ENCODE results near the gene IL17B.

IL17B gene

GRCh38 chr5:149364719-149365118, 14.4 kb downstream of the IL17B start:
- no peak overlapping the region for H3K18ac ChIP-seq (ENCODE audit: low read length)
- no peak overlapping the region for H4K12ac ChIP-seq (ENCODE audit: low read depth, low read length)
- no peaks in the 10 kb centered on the region for H3K79me1 ChIP-seq (ENCODE audit: low read length)
- WGBS (ENCODE audit: extremely low coverage, insufficient coverage, insufficient read length), result no CpG with 5 or more reads among the region's 2 CpGs
- no peaks in the 10 kb centered on the region for H3K9me3 ChIP-seq (ENCODE audit: insufficient read depth, low read depth, low read length)
- no peak for DNase-seq
- H2BK12ac ChIP-seq (ENCODE audit: low read length), result no peak overlapping the region
- no peak overlapping the region for H3K27ac ChIP-seq (ENCODE audit: low read depth, low read length)
- no peak overlapping the region for H3K14ac ChIP-seq (ENCODE audit: low read length)
- no peak overlapping the region for H4K8ac ChIP-seq (ENCODE audit: low read depth, low read length)
- no peaks in the 10 kb centered on the region for H3K79me2 ChIP-seq (ENCODE audit: control insufficient read depth, insufficient read depth, low read length, poor library complexity)
- no peak overlapping the region for H3K4me2 ChIP-seq (ENCODE audit: low read length)
- H3K4me1 ChIP-seq (ENCODE audit: control insufficient read depth in 1 of 2, insufficient read depth in 2 of 2, low read length in 2 of 2), result peaks cover 3% of the 10 kb centered on the region in 2 experiments
- H2AK5ac ChIP-seq (ENCODE audit: low read length), result no peak overlapping the region
- H2AFZ ChIP-seq (ENCODE audit: insufficient read depth, low read length, poor library complexity), result no peak overlapping the region
- no peak overlapping the region for H2BK5ac ChIP-seq (ENCODE audit: low read depth, low read length, poor library complexity)
- no peak overlapping the region for H3K4me3 ChIP-seq (ENCODE audit: low read depth, low read length)
- H3K27me3 ChIP-seq (ENCODE audit: insufficient read depth, low read length), result no peaks in the 10 kb centered on the region
- no peaks in the 10 kb centered on the region for H3K36me3 ChIP-seq (ENCODE audit: control insufficient read depth in 1 of 2, insufficient read depth in 2 of 2, low read length in 2 of 2)
- no peak overlapping the region for H3K9ac ChIP-seq (ENCODE audit: low read length)
- H3K4ac ChIP-seq (ENCODE audit: low read depth, low read length), result no peak overlapping the region
- no peak overlapping the region for H3K23ac ChIP-seq (ENCODE audit: low read length)
- H4K91ac ChIP-seq (ENCODE audit: low read depth, low read length), result no peak overlapping the region
- no peak overlapping the region for H2BK120ac ChIP-seq (ENCODE audit: insufficient read depth, low read length, poor library complexity)

GRCh38 chr5:149363936-149364335, 15.2 kb downstream of the IL17B start:
- no peak overlapping the region for H3K4ac ChIP-seq (ENCODE audit: low read depth, low read length)
- WGBS (ENCODE audit: extremely low coverage, insufficient coverage, insufficient read length), result no CpG with 5 or more reads among the region's 9 CpGs
- peaks cover 3% of the 10 kb centered on the region in 2 experiments for H3K4me1 ChIP-seq (ENCODE audit: control insufficient read depth in 1 of 2, insufficient read depth in 2 of 2, low read length in 2 of 2)

GRCh38 chr5:149363358-149363757, 15.7 kb downstream of the IL17B start:
- no peak overlapping the region for H2AK5ac ChIP-seq (ENCODE audit: low read length)
- H3K18ac ChIP-seq (ENCODE audit: low read length), result no peak overlapping the region
- H3K27me3 ChIP-seq (ENCODE audit: insufficient read depth, low read length), result no peaks in the 10 kb centered on the region
- peaks cover 5% of the 10 kb centered on the region in 2 experiments for H3K4me1 ChIP-seq (ENCODE audit: control insufficient read depth in 1 of 2, insufficient read depth in 2 of 2, low read length in 2 of 2)
- no peak overlapping the region for H3K23ac ChIP-seq (ENCODE audit: low read length)
- peaks cover under 1% of the 10 kb centered on the region for H3K79me2 ChIP-seq (ENCODE audit: control insufficient read depth, insufficient read depth, low read length, poor library complexity)
- H2BK12ac ChIP-seq (ENCODE audit: low read length), result no peak overlapping the region
- no peak overlapping the region for H2BK5ac ChIP-seq (ENCODE audit: low read depth, low read length, poor library complexity)
- H3K9me3 ChIP-seq (ENCODE audit: insufficient read depth, low read depth, low read length), result peaks cover 1% of the 10 kb centered on the region
- H4K8ac ChIP-seq (ENCODE audit: low read depth, low read length), result no peak overlapping the region
- H3K4me2 ChIP-seq (ENCODE audit: low read length), result no peak overlapping the region
- H4K12ac ChIP-seq (ENCODE audit: low read depth, low read length), result no peak overlapping the region
- no peak overlapping the region for H3K14ac ChIP-seq (ENCODE audit: low read length)
- H4K91ac ChIP-seq (ENCODE audit: low read depth, low read length), result no peak overlapping the region
- no peak overlapping the region for H2AFZ ChIP-seq (ENCODE audit: insufficient read depth, low read length, poor library complexity)
- H3K79me1 ChIP-seq (ENCODE audit: low read length), result no peaks in the 10 kb centered on the region
- H3K9ac ChIP-seq (ENCODE audit: low read length), result no peak overlapping the region
- H3K4ac ChIP-seq (ENCODE audit: low read depth, low read length), result no peak overlapping the region
- no peak overlapping the region for H3K27ac ChIP-seq (ENCODE audit: low read depth, low read length)
- H3K4me3 ChIP-seq (ENCODE audit: low read depth, low read length), result no peak overlapping the region
- DNase-seq, result no peak
- H2BK120ac ChIP-seq (ENCODE audit: insufficient read depth, low read length, poor library complexity), result no peak overlapping the region
- H3K36me3 ChIP-seq (ENCODE audit: control insufficient read depth in 1 of 2, insufficient read depth in 2 of 2, low read length in 2 of 2), result no peaks in the 10 kb centered on the region

More at GRCh38 chr5:149363936-149364335, 15.2 kb downstream of the IL17B start:
- Histone ChIP-seq H3K36me3 (ENCODE audit: control insufficient read depth in 1 of 2, insufficient read depth in 2 of 2, low read length in 2 of 2) (no peaks in the 10 kb centered on the region), H2BK12ac (ENCODE audit: low read length) (no peak overlapping the region), H3K27ac (ENCODE audit: low read depth, low read length) (no peak overlapping the region), H2BK120ac (ENCODE audit: insufficient read depth, low read length, poor library complexity) (no peak overlapping the region), H3K18ac (ENCODE audit: low read length) (no peak overlapping the region), H3K27me3 (ENCODE audit: insufficient read depth, low read length) (no peaks in the 10 kb centered on the region), H2AFZ (ENCODE audit: insufficient read depth, low read length, poor library complexity) (no peak overlapping the region), H3K4me3 (ENCODE audit: low read depth, low read length) (no peak overlapping the region), H3K4me2 (ENCODE audit: low read length) (no peak overlapping the region), H3K9me3 (ENCODE audit: insufficient read depth, low read depth, low read length) (no peaks in the 10 kb centered on the region), H4K12ac (ENCODE audit: low read depth, low read length) (no peak overlapping the region), H3K79me2 (ENCODE audit: control insufficient read depth, insufficient read depth, low read length, poor library complexity) (no peaks in the 10 kb centered on the region), H4K8ac (ENCODE audit: low read depth, low read length) (no peak overlapping the region), H3K14ac (ENCODE audit: low read length) (no peak overlapping the region), H4K91ac (ENCODE audit: low read depth, low read length) (no peak overlapping the region), H3K23ac (ENCODE audit: low read length) (no peak overlapping the region), H3K79me1 (ENCODE audit: low read length) (no peaks in the 10 kb centered on the region), H2AK5ac (ENCODE audit: low read length) (no peak overlapping the region), H2BK5ac (ENCODE audit: low read depth, low read length, poor library complexity) (no peak overlapping the region), H3K9ac (ENCODE audit: low read length) (no peak overlapping the region)
- no peak for DNase-seq

- Histone ChIP-seq H3K27ac (ENCODE audit: low read depth, low read length) (no peak overlapping the region), H4K12ac (ENCODE audit: low read depth, low read length) (no peak overlapping the region), H3K18ac (ENCODE audit: low read length) (no peak overlapping the region), H3K4me2 (ENCODE audit: low read length) (no peak overlapping the region), H3K14ac (ENCODE audit: low read length) (no peak overlapping the region), H3K27me3 (ENCODE audit: insufficient read depth, low read length) (no peaks in the 10 kb centered on the region), H4K8ac (ENCODE audit: low read depth, low read length) (no peak overlapping the region), H3K36me3 (ENCODE audit: control insufficient read depth in 1 of 2, insufficient read depth in 2 of 2, low read length in 2 of 2) (no peaks in the 10 kb centered on the region), H2AFZ (ENCODE audit: insufficient read depth, low read length, poor library complexity) (no peak overlapping the region), H3K4ac (ENCODE audit: low read depth, low read length) (no peak overlapping the region), H3K79me1 (ENCODE audit: low read length) (peaks cover 2% of the 10 kb centered on the region), H2BK5ac (ENCODE audit: low read depth, low read length, poor library complexity) (no peak overlapping the region), H2AK5ac (ENCODE audit: low read length) (no peak overlapping the region), H2BK12ac (ENCODE audit: low read length) (no peak overlapping the region), H3K4me3 (ENCODE audit: low read depth, low read length) (no peak overlapping the region), H2BK120ac (ENCODE audit: insufficient read depth, low read length, poor library complexity) (no peak overlapping the region), H3K4me1 (ENCODE audit: control insufficient read depth in 1 of 2, insufficient read depth in 2 of 2, low read length in 2 of 2) (peaks cover 6% of the 10 kb centered on the region in 2 experiments), H3K9me3 (ENCODE audit: insufficient read depth, low read depth, low read length) (peaks cover 3% of the 10 kb centered on the region), H3K79me2 (ENCODE audit: control insufficient read depth, insufficient read depth, low read length, poor library complexity) (peaks cover 5% of the 10 kb centered on the region), H3K9ac (ENCODE audit: low read length) (no peak overlapping the region), H4K91ac (ENCODE audit: low read depth, low read length) (no peak overlapping the region), H3K23ac (ENCODE audit: low read length) (no peak overlapping the region)
- no peak for DNase-seq
- WGBS (ENCODE audit: extremely low coverage, insufficient coverage, insufficient read length), result no CpG with 5 or more reads among the region's 12 CpGs
Measured at GRCh38 chr5:149362541-149362940, 16.6 kb downstream of the IL17B start.

Measured in trophoblast cell (in vitro differentiated cells and primary cell).